K562 (cell line): ENCODE results near the gene ATP8B4.

Experiments
- CEBPB ChIP-seq: fragments of 450-650 bp; IDR thresholded peaks from 2 replicates; pipeline ENCODE4 v1.6.1; 2016; ENCODE audit warnings: missing genetic modification characterization, missing compliant biosample characterization
- CTCF ChIP-seq, 3 experiments: IDR thresholded peaks in 2 of 3; conservative IDR thresholded peaks in 1 of 3; 2 replicates each; pipeline ENCODE4 v1.5.1; 2011 to 2012; ENCODE audit warnings: low read length in 3 of 3, mild to moderate bottlenecking in 3 of 3, control low read depth in 2 of 3, improper control_type of control experiment in 1 of 3, inconsistent platforms in 1 of 3, low read depth in 1 of 3, mixed read lengths in 1 of 3, moderate library complexity in 1 of 3; ENCODE audit not compliant: insufficient read depth in 2 of 3
- NUFIP1 ChIP-seq: fragments of 450-650 bp; IDR thresholded peaks from 2 replicates; pipeline ENCODE4 v1.6.1; 2018; ENCODE audit not compliant: partially characterized antibody
- RFX5 ChIP-seq: IDR thresholded peaks from 2 replicates; pipeline ENCODE4 v1.6.1; 2011; ENCODE audit warnings: low read depth, mild to moderate bottlenecking, improper control_type of control experiment, low read length
- SP1 ChIP-seq: sonication (generic); formaldehyde crosslinking; IDR thresholded peaks from 2 replicates; pipeline ENCODE4 v1.8.1; 2022; ENCODE audit warnings: mild to moderate bottlenecking, missing genetic modification reagents
- ZNF175 ChIP-seq: fragments of 200-800 bp; sonication (Bioruptor generic); IDR thresholded peaks from 2 replicates; pipeline ENCODE4 v1.6.1; 2016; ENCODE audit warnings: low read depth, mild to moderate bottlenecking, missing genetic modification characterization, missing compliant biosample characterization

GRCh38 chr15:50046867-50047266, 72.2 kb downstream of the ATP8B4 start:
- TF ChIP-seq ZNF175 (no peak), RFX5 (no peak), CTCF (IDR thresholded peaks at IDR 0.05 in 2 of 3, conservative IDR thresholded peaks at IDR 0.05 in 1 of 3; ENCODE audit: insufficient read depth in 2 of 3, low read depth in 1 of 3, low read length in 3 of 3) (no peak), NUFIP1 (no peak), SP1 (no peak), CEBPB (tag) (no peak)
